Loucy (cell line): ENCODE data around the gene SCML2.

Experiments used
- CTCF ChIP-seq: fragments of 200-600 bp; sonication (generic); conservative IDR thresholded peaks from 2 replicates; pipeline ENCODE4 v1.5.1; 2014; ENCODE audit warnings: mild to moderate bottlenecking, antibody characterized with exemption, low read length
- EZH2phosphoT487 ChIP-seq: fragments of 200-600 bp; IDR thresholded peaks from 2 replicates; pipeline ENCODE4 v1.6.1; 2018; ENCODE audit warnings: antibody characterized with exemption, mild to moderate bottlenecking, moderate library complexity, borderline replicate concordance

GRCh38 chrX:18252644-18253359 is 101.7 kb downstream of the SCML2 start:
- TF ChIP-seq CTCF (no peak), EZH2phosphoT487 (no peak)
